CD14-positive monocyte (primary cell): ENCODE data around the gene MED9. TPM values are rescaled to one million over a fixed set of nuclear protein-coding genes. Genes with fewer than 3 reads are reported as not detected.
"Not testable (repeated sequence)": the region's sequence is repeated elsewhere in the genome, so short reads cannot be mapped to it uniquely, and the experiment has no call there.

ENCODE experiments used
- DNase-seq, 3 donors: peaks; one replicate each; pipeline ENCODE4 v3.0.0-alpha.2; 2011 to 2022
- H2AFZ ChIP-seq: 2 replicates; pipeline ENCODE4 v1.6.0; 2012; ENCODE audit warnings: mild to moderate bottlenecking, low read depth, low read length, inconsistent platforms; ENCODE audit not compliant: insufficient read depth, poor library complexity, severe bottlenecking
- H3K27ac ChIP-seq, 2 donors: 1 replicate in 1 of 2; 2 replicates in 1 of 2; pipeline ENCODE4 v1.5.1; 2012 to 2013; ENCODE audit warnings: low read length in 2 of 2, control low read depth in 1 of 2, inconsistent platforms in 1 of 2, low read depth in 1 of 2, mild to moderate bottlenecking in 1 of 2
- H3K27me3 ChIP-seq, 2 donors: one replicate each; pipeline versions ENCODE4 v1.6.0 to v1.6.1; 2011 to 2013; ENCODE audit warnings: low read length in 2 of 2; ENCODE audit not compliant: control insufficient read depth in 2 of 2, insufficient read depth in 2 of 2
- H3K36me3 ChIP-seq, 2 donors: replicated peaks in 1 of 2; 1 replicate in 1 of 2; 2 replicates in 1 of 2; pipeline versions ENCODE4 v1.5.1 to v1.6.1; 2012 to 2013; ENCODE audit warnings: low read length in 2 of 2, control low read depth in 1 of 2, inconsistent platforms in 1 of 2, mild to moderate bottlenecking in 1 of 2; ENCODE audit not compliant: insufficient read depth in 2 of 2, control insufficient read depth in 1 of 2
- H3K4me1 ChIP-seq, 2 donors: 1 replicate in 1 of 2; 2 replicates in 1 of 2; pipeline versions ENCODE4 v1.5.1 to v1.6.1; 2012 to 2013; ENCODE audit warnings: low read length in 2 of 2, control low read depth in 1 of 2, inconsistent platforms in 1 of 2, mild to moderate bottlenecking in 1 of 2, moderate library complexity in 1 of 2; ENCODE audit not compliant: insufficient read depth in 2 of 2, control insufficient read depth in 1 of 2
- H3K4me2 ChIP-seq: replicated peaks from 2 replicates; pipeline ENCODE3; 2012; ENCODE audit warnings: low read length, moderate library complexity, mild to moderate bottlenecking; ENCODE audit not compliant: poor library complexity, severe bottlenecking; ENCODE audit errors: extremely low read depth
- H3K4me3 ChIP-seq, 3 experiments: fragments of 200-600 bp in 1 of 3; sonication (generic) in 1 of 3; replicated peaks in 1 of 3; 1 replicate in 2 of 3; 2 replicates in 1 of 3; pipeline ENCODE4 v1.5.1; 2011 to 2013; ENCODE audit warnings: low read length in 3 of 3, mild to moderate bottlenecking in 3 of 3, control low read depth in 2 of 3, low read depth in 2 of 3, inconsistent platforms in 1 of 3, moderate library complexity in 1 of 3
- H3K79me2 ChIP-seq: 2 replicates; pipeline ENCODE4 v1.6.0; 2012; ENCODE audit warnings: mild to moderate bottlenecking, control low read depth, inconsistent platforms, low read length, moderate library complexity; ENCODE audit not compliant: insufficient read depth
- H3K9ac ChIP-seq: 2 replicates; pipeline ENCODE4 v1.6.0; 2017; ENCODE audit warnings: low read length, mild to moderate bottlenecking; ENCODE audit not compliant: insufficient read depth, poor library complexity, severe bottlenecking
- H3K9me3 ChIP-seq, 2 donors: replicated peaks in 1 of 2; 1 replicate in 1 of 2; 2 replicates in 1 of 2; pipeline versions ENCODE4 v1.5.1 to v1.6.1; 2012 to 2013; ENCODE audit warnings: low read length in 2 of 2, control low read depth in 1 of 2; ENCODE audit not compliant: control insufficient read depth in 1 of 2, insufficient read depth in 1 of 2
- H4K20me1 ChIP-seq: 2 replicates; pipeline ENCODE4 v1.6.0; 2012; ENCODE audit warnings: mild to moderate bottlenecking, low read length, control low read depth, moderate library complexity; ENCODE audit not compliant: insufficient read depth
- H3K27ac Mint-ChIP-seq, 7 donors: one replicate each; pipeline ENCODE4 v1.8.0; 2020; ENCODE audit warnings: mild to moderate bottlenecking in 7 of 7, mixed read lengths in 7 of 7, moderate library complexity in 6 of 7, inconsistent platforms in 2 of 7
- H3K27me3 Mint-ChIP-seq, 3 donors: one replicate each; pipeline ENCODE4 v1.8.0; 2021 to 2022; ENCODE audit warnings: low read depth in 3 of 3, mild to moderate bottlenecking in 3 of 3, mixed read lengths in 3 of 3, moderate library complexity in 3 of 3, inconsistent platforms in 1 of 3
- H3K36me3 Mint-ChIP-seq, 2 donors: one replicate each; pipeline ENCODE4 v1.8.0; 2020; ENCODE audit warnings: mixed read lengths in 2 of 2, inconsistent platforms in 1 of 2, mild to moderate bottlenecking in 1 of 2
- H3K4me1 Mint-ChIP-seq: one replicate; pipeline ENCODE4 v1.8.0; 2020; ENCODE audit warnings: mild to moderate bottlenecking, mixed read lengths
- H3K4me3 Mint-ChIP-seq, 2 donors: one replicate each; pipeline ENCODE4 v1.8.0; 2020; ENCODE audit warnings: mild to moderate bottlenecking in 2 of 2, mixed read lengths in 2 of 2, moderate library complexity in 1 of 2
- H3K9me3 Mint-ChIP-seq, 7 donors: one replicate each; pipeline ENCODE4 v1.8.0; 2020 to 2022; ENCODE audit warnings: mixed read lengths in 7 of 7, mild to moderate bottlenecking in 6 of 7, moderate library complexity in 6 of 7, inconsistent platforms in 2 of 7
- CTCF ChIP-seq: fragments of 200-600 bp; IDR thresholded peaks from one replicate; pipeline ENCODE4 v1.8.0; 2022; ENCODE audit warnings: antibody characterized with exemption, mild to moderate bottlenecking
- WGBS: methylation state at CpG from one replicate; pipeline ENCODE4 v1.1.5; 2013; ENCODE audit warnings: missing lambda C conversion rate; ENCODE audit not compliant: insufficient coverage; 5-methylcytosine and 5-hydroxymethylcytosine counted together
- intact Hi-C, 2 donors: fragments of 100-400 bp; cut with micrococcal nuclease; formaldehyde crosslinking; loops; one replicate each; pipeline versions ENCODE4 v1.15.0 to v1.15.1; 2023
- polyA plus RNA-seq, 3 donors: library from polyadenylated mRNA; depleted of rRNA in 1 of 3; unstranded in 2 of 3; stranded (reverse) in 1 of 3; fragments of 300-500 nt in 2 of 3; fragments of >200 nt in 1 of 3; fragmentation: Illumina TruSeq in 2 of 3; gene quantifications; 1 replicate in 2 of 3; 2 replicates in 1 of 3; pipeline ENCODE4 v1.2.3, GENCODE V29; 2012 to 2021

The MED9 gene
- polyA plus RNA-seq, 3 donors = 5.6 to 6.9 (median 6.1) TPM

GRCh38 chr17:17485420-17485819 is 8.6 kb downstream of the MED9 start:
- Histone ChIP-seq H3K4me3 (no peak overlapping the region), H3K36me3 (peaks cover 24 to 72% of the 10 kb centered on the region in 2 donors), H3K9ac (no peak overlapping the region), H3K4me2 (no peak overlapping the region), H4K20me1 (peaks cover 46% of the 10 kb centered on the region), H3K4me1 (no peaks in the 10 kb centered on the region), H3K27me3 (no peaks in the 10 kb centered on the region), H2AFZ (no peak overlapping the region), H3K9me3 (no peaks in the 10 kb centered on the region), H3K27ac (no peak overlapping the region), H3K79me2 (peaks cover 49% of the 10 kb centered on the region)
- H3K27ac Mint-ChIP-seq = peak overlapping the region in 1 of 7 donors; percentile 24
- no peak overlapping the region for H3K4me3 Mint-ChIP-seq
- no peak for DNase-seq
- no peak for TF ChIP-seq CTCF
- peaks cover 0 to 1% (median 0%) of the 10 kb centered on the region in 3 donors for H3K27me3 Mint-ChIP-seq
- H3K4me1 Mint-ChIP-seq = peaks cover 14% of the 10 kb centered on the region
- H3K9me3 Mint-ChIP-seq = peaks cover 0 to 2% (median 0%) of the 10 kb centered on the region in 7 donors
- intact Hi-C loops = no loop called here
- peaks cover 53 to 66% of the 10 kb centered on the region in 2 donors for H3K36me3 Mint-ChIP-seq
- 95% methylated on average over 4 of the region's 6 CpGs for WGBS

GRCh38 chr17:17486416-17486815 is 9.6 kb downstream of the MED9 start:
- H3K4me1 Mint-ChIP-seq, H3K4me1 ChIP-seq: not testable (repeated sequence)

More at GRCh38 chr17:17486416-17486815, 9.6 kb downstream of the MED9 start:
- H3K9ac ChIP-seq, H3K4me3 ChIP-seq, H3K9me3 Mint-ChIP-seq, H2AFZ ChIP-seq, H3K4me3 Mint-ChIP-seq, H3K9me3 ChIP-seq, H3K27ac Mint-ChIP-seq, H3K4me2 ChIP-seq, H3K27ac ChIP-seq, DNase-seq, H3K27me3 ChIP-seq, intact Hi-C loops, H3K27me3 Mint-ChIP-seq: not testable (repeated sequence)
- H4K20me1 ChIP-seq = peaks cover 38% of the 10 kb centered on the region
- peaks cover 32 to 74% of the 10 kb centered on the region in 2 donors for H3K36me3 ChIP-seq
- 98% methylated on average over 21 of the region's 23 CpGs for WGBS
- H3K79me2 ChIP-seq = peaks cover 39% of the 10 kb centered on the region
- peaks cover 52 to 67% of the 10 kb centered on the region in 2 donors for H3K36me3 Mint-ChIP-seq
